Endothelial cell of umbilical vein (primary cell): Measurements from ENCODE around the gene ADAMTS14. TPM values are rescaled to one million over a fixed set of nuclear protein-coding genes. Genes with fewer than 3 reads are reported as not detected.

ENCODE experiments used
- BruUV-seq: library from RNA; stranded (reverse); fragments of 400-500 nt; replicated peaks from 2 replicates; lab custom pipeline; 2021; lab: Mats Ljungman, UMichigan
- CTCF ChIA-PET: fragments of 300-600, 350-600 bp; sonication (Branson Sonifier 250); formaldehyde crosslinking; loops from one replicate; lab custom pipeline; 2021; ENCODE audit warnings: antibody characterized with exemption, inconsistent platforms; lab: Charles Lee
- POLR2A ChIA-PET: fragments of 300-600, 350-600 bp; sonication (Branson Sonifier 250); formaldehyde crosslinking; loops from one replicate; lab custom pipeline; 2021; ENCODE audit warnings: antibody characterized with exemption, inconsistent platforms; lab: Charles Lee
- DNase-seq: peaks from one replicate; pipeline ENCODE4 v3.0.0-alpha.2; 2011; ENCODE audit warnings: low read depth, low spot score
- FAIRE-seq: peaks from 2 replicates; lab custom pipeline; 2011; peaks lifted over from hg19 to GRCh38; lab: Jason Lieb, UNC
- H2AFZ ChIP-seq: 2 replicates; pipeline ENCODE4 v1.6.0; 2012; ENCODE audit warnings: low read depth, low read length, control low read depth, inconsistent platforms
- H3K27ac ChIP-seq: 2 replicates; pipeline ENCODE4 v1.5.1; 2011; ENCODE audit warnings: low read depth, mild to moderate bottlenecking, control low read depth, low read length, moderate library complexity; ENCODE audit not compliant: insufficient read depth
- H3K27me3 ChIP-seq, 2 experiments: 2 replicates each; pipeline versions ENCODE4 v1.6.0 to v1.6.1; 2011; ENCODE audit warnings: low read length in 2 of 2, mixed read lengths in 1 of 2; ENCODE audit not compliant: control insufficient read depth in 2 of 2, insufficient read depth in 2 of 2
- H3K36me3 ChIP-seq, 2 experiments: 2 replicates in 1 of 2; 3 replicates in 1 of 2; pipeline ENCODE4 v1.5.1; 2011; ENCODE audit warnings: low read length in 2 of 2, mild to moderate bottlenecking in 1 of 2, moderate library complexity in 1 of 2; ENCODE audit not compliant: control insufficient read depth in 2 of 2, insufficient read depth in 2 of 2; ENCODE audit errors: extremely low read depth in 1 of 2
- H3K4me1 ChIP-seq: 3 replicates; pipeline ENCODE4 v1.5.1; 2011; ENCODE audit warnings: mild to moderate bottlenecking, low read length; ENCODE audit not compliant: control insufficient read depth, insufficient read depth; ENCODE audit errors: extremely low read depth
- H3K4me2 ChIP-seq: 2 replicates; pipeline ENCODE4 v1.6.1; 2011; ENCODE audit warnings: low read length, control low read depth, mixed read lengths; ENCODE audit not compliant: insufficient read depth
- H3K4me3 ChIP-seq, 3 experiments: fragments of 200-600 bp in 1 of 3; sonication (generic), shearing (Covaris generic) in 1 of 3; replicated peaks in 1 of 3; 2 replicates each; pipeline ENCODE4 v1.5.1; 2011 to 2016; ENCODE audit warnings: control low read depth in 3 of 3, low read length in 3 of 3, mild to moderate bottlenecking in 2 of 3, inconsistent platforms in 1 of 3, low read depth in 1 of 3, moderate library complexity in 1 of 3; ENCODE audit not compliant: insufficient read depth in 1 of 3
- H3K79me2 ChIP-seq: 2 replicates; pipeline ENCODE4 v1.6.0; 2012; ENCODE audit warnings: low read length, inconsistent platforms; ENCODE audit not compliant: control insufficient read depth, insufficient read depth
- H3K9ac ChIP-seq: replicated peaks from 2 replicates; pipeline ENCODE3; 2011; ENCODE audit warnings: low read length, control low read depth; ENCODE audit not compliant: insufficient read depth; ENCODE audit errors: extremely low read depth
- H3K9me1 ChIP-seq: replicated peaks from 3 replicates; pipeline ENCODE4 v1.6.0; 2011; ENCODE audit warnings: mild to moderate bottlenecking, low read length; ENCODE audit not compliant: control insufficient read depth, insufficient read depth; ENCODE audit errors: extremely low read depth
- H3K9me3 ChIP-seq: replicated peaks from 2 replicates; pipeline ENCODE4 v1.5.1; 2012; ENCODE audit warnings: low read length, inconsistent platforms; ENCODE audit not compliant: control insufficient read depth, insufficient read depth
- H4K20me1 ChIP-seq: replicated peaks from 2 replicates; pipeline ENCODE3; 2011; ENCODE audit warnings: mild to moderate bottlenecking, low read length; ENCODE audit not compliant: control insufficient read depth, insufficient read depth; ENCODE audit errors: extremely low read depth
- EZH2 ChIP-seq: IDR thresholded peaks from 2 replicates; pipeline ENCODE4 v1.6.1; 2012; ENCODE audit warnings: borderline replicate concordance, low read depth, mild to moderate bottlenecking, moderate library complexity, low read length, inconsistent platforms; ENCODE audit not compliant: severe bottlenecking
- FOS ChIP-seq: IDR thresholded peaks from 2 replicates; pipeline ENCODE4 v1.6.1; 2011; ENCODE audit warnings: mild to moderate bottlenecking, low read length, moderate library complexity, borderline replicate concordance; ENCODE audit not compliant: insufficient read depth
- GATA2 ChIP-seq: IDR thresholded peaks from 2 replicates; pipeline ENCODE4 v1.7.0; 2011; ENCODE audit warnings: low read depth, mild to moderate bottlenecking, moderate library complexity, mixed read lengths, low read length; ENCODE audit not compliant: insufficient read length, insufficient read depth
- JUN ChIP-seq: IDR thresholded peaks from 2 replicates; pipeline ENCODE4 v1.6.1; 2011; ENCODE audit warnings: borderline replicate concordance, low read depth; ENCODE audit not compliant: insufficient read length, insufficient read depth
- MAX ChIP-seq: IDR thresholded peaks from 2 replicates; pipeline ENCODE4 v1.6.1; 2011; ENCODE audit not compliant: insufficient read depth, insufficient read length
- MYC ChIP-seq: IDR thresholded peaks from one replicate; pipeline ENCODE4 v1.6.1; 2011; ENCODE audit warnings: mild to moderate bottlenecking, low read depth, low read length
- POLR2A ChIP-seq: IDR thresholded peaks from 2 replicates; pipeline ENCODE4 v1.6.1; 2012; ENCODE audit warnings: low read depth, mild to moderate bottlenecking, control low read depth, low read length
- POLR2AphosphoS5 ChIP-seq: IDR thresholded peaks from 2 replicates; pipeline ENCODE4 v1.6.1; 2012; ENCODE audit warnings: low read depth, mild to moderate bottlenecking, control low read depth, low read length, moderate library complexity; ENCODE audit not compliant: insufficient read depth
- dilution Hi-C: fragments of 300-500 bp; cut with MboI; formaldehyde crosslinking; loops from one replicate; pipeline ENCODE4 v1.15.0; 2019; ENCODE audit warnings: low sequenced_read_pairs; ENCODE audit not compliant: extremely low pct_ligation_motif_present
- intact Hi-C: fragments of 100-400 bp; cut with micrococcal nuclease; formaldehyde crosslinking; loops from one replicate; pipeline ENCODE4 v1.10.0; 2022
- polyA plus RNA-seq, 4 experiments: library from polyadenylated mRNA; depleted of rRNA in 3 of 4; stranded (reverse) in 3 of 4; unstranded in 1 of 4; fragments of >200 nt; gene quantifications; 2 replicates each; pipeline versions ENCODE4 v1.2.1 to v1.2.3, GENCODE V29; 2011 to 2012; ENCODE audit warnings: missing spikeins in 1 of 4
- total RNA-seq: library from RNA; stranded (reverse); gene quantifications from 2 replicates; pipeline ENCODE4 v1.2.3, GENCODE V29; 2021
- TF ChIP-seq, protein P1 (sequence below), 2 donors: IDR thresholded peaks; 1 replicate in 1 of 2; 2 replicates in 1 of 2; pipeline ENCODE4 v1.5.1; 2011; ENCODE audit warnings: low read length in 2 of 2, mild to moderate bottlenecking in 2 of 2, moderate library complexity in 2 of 2, control low read depth in 1 of 2, inconsistent platforms in 1 of 2, low read depth in 1 of 2; ENCODE audit not compliant: insufficient read depth in 1 of 2; ENCODE audit errors: extremely low read depth in 1 of 2

Gene ADAMTS14
- total and polyA plus RNA-seq, 2 donors (not counting 3 experiments of a cell fraction or from before 2014, with no cell fraction given), result not detected

- no peak overlapping the region for H3K4me3 ChIP-seq
- FAIRE-seq (no peak), DNase-seq (no peak)
- no peak overlapping the region for H3K27ac ChIP-seq
- no peak overlapping the region for H3K9ac ChIP-seq
- POLR2A ChIA-PET, result no interaction called here
- intact Hi-C loops, result no loop called here
- H2AFZ ChIP-seq, result no peak overlapping the region
- no peak for TF ChIP-seq POLR2AphosphoS5
- no peak for TF ChIP-seq JUN
- no peak for TF ChIP-seq MAX
- no peak for TF ChIP-seq POLR2A
- H3K79me2 ChIP-seq, result no peaks in the 10 kb centered on the region
- dilution Hi-C loops, result no loop called here
- peaks cover 0 to 3% of the 10 kb centered on the region in 2 experiments for H3K27me3 ChIP-seq
- no peaks in the 10 kb centered on the region for H3K36me3 ChIP-seq
- H3K9me3 ChIP-seq, result no peaks in the 10 kb centered on the region
- no peaks in the 10 kb centered on the region for H3K4me1 ChIP-seq
- CTCF ChIA-PET, result no interaction called here
- no peaks in the 10 kb centered on the region for H4K20me1 ChIP-seq
- no TSS peak for BruUV-seq
- H3K9me1 ChIP-seq, result no peaks in the 10 kb centered on the region
- H3K4me2 ChIP-seq, result no peak overlapping the region
These were observed 105.0 kb downstream of the ADAMTS14 start for GRCh38 chr10:70777063-70777875.

GRCh38 chr10:70778267-70778924 is 106.1 kb downstream of the ADAMTS14 start:
- no peak overlapping the region for H3K4me3 ChIP-seq
- BruUV-seq, result no TSS peak
- FAIRE-seq (no peak), DNase-seq (no peak)
- H3K27me3 ChIP-seq, result peaks cover 0 to 6% of the 10 kb centered on the region in 2 experiments
- H3K79me2 ChIP-seq, result no peaks in the 10 kb centered on the region
- no peaks in the 10 kb centered on the region for H3K9me3 ChIP-seq
- intact Hi-C loops (no loop called here), dilution Hi-C loops (no loop called here)
- no peaks in the 10 kb centered on the region for H3K9me1 ChIP-seq
- no peaks in the 10 kb centered on the region for H3K36me3 ChIP-seq
- POLR2A ChIA-PET, result no interaction called here
- CTCF ChIA-PET, result interaction anchor here (0.9 kb wide), 1 partner anchor 16 kb away, joined by 3 read pairs; no protein-coding TSS in a partner anchor
- no peak overlapping the region for H3K4me2 ChIP-seq
- H4K20me1 ChIP-seq, result no peaks in the 10 kb centered on the region
- H2AFZ ChIP-seq, result no peak overlapping the region
- no peaks in the 10 kb centered on the region for H3K4me1 ChIP-seq
- H3K9ac ChIP-seq, result no peak overlapping the region
- no peak overlapping the region for H3K27ac ChIP-seq
- TF ChIP-seq POLR2A (no peak), JUN (no peak), FOS (no peak), MAX (no peak), MYC (no peak), EZH2 (no peak), GATA2 (no peak), POLR2AphosphoS5 (no peak)
- TF ChIP-seq, protein P1, sequence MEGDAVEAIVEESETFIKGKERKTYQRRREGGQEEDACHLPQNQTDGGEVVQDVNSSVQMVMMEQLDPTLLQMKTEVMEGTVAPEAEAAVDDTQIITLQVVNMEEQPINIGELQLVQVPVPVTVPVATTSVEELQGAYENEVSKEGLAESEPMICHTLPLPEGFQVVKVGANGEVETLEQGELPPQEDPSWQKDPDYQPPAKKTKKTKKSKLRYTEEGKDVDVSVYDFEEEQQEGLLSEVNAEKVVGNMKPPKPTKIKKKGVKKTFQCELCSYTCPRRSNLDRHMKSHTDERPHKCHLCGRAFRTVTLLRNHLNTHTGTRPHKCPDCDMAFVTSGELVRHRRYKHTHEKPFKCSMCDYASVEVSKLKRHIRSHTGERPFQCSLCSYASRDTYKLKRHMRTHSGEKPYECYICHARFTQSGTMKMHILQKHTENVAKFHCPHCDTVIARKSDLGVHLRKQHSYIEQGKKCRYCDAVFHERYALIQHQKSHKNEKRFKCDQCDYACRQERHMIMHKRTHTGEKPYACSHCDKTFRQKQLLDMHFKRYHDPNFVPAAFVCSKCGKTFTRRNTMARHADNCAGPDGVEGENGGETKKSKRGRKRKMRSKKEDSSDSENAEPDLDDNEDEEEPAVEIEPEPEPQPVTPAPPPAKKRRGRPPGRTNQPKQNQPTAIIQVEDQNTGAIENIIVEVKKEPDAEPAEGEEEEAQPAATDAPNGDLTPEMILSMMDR (IDR thresholded peaks at IDR 0.05; ENCODE audit: extremely low read depth in 1 of 2, insufficient read depth in 1 of 2, low read depth in 1 of 2, low read length in 2 of 2), result no peak
